HG02678 (cell line): Measurements from ENCODE around the gene CRABP1.

Experiments used
- ATAC-seq: cut with Tn5 transposase; IDR thresholded peaks from one replicate; pipeline ENCODE4 v1.9.1; 2021; ENCODE audit warnings: mild to moderate bottlenecking, moderate library complexity; ENCODE audit not compliant: unreplicated experiment

The CRABP1 gene

DNA sequence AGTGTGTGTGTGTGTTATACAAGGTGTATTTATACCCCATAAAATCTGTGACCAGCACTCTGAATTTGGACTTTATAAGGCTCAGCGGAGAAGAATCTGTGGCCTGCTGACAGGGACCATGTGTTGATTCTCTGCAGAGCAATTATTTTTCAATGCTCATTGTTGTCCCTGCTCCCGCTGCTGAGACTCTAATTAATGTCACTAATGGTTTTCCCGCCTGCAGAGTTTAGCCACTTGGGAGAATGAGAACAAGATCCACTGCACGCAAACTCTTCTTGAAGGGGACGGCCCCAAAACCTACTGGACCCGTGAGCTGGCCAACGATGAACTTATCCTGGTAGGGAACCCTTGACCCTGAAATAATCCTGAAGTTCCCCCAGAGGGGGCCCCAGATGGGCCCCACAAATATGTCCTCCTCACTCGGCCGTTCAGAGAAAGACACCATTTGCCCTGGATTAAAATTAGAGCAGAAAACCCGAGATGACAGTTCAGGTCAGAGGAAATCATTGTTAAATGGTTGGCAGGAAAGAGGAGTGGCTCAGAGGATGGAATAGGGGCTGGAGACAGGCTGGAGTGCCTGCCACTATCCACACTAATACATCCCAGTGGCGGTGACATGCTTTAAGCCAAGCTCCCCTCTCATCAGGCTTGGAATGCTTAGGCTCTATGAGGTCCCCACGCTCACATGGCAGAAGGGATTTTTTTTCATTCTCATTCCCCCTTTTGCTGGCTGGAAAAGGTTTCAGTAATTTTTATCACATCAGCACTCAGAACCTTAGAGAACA, 3.3 kb downstream of the CRABP1 start:
- ATAC-seq, result no peak

DNA sequence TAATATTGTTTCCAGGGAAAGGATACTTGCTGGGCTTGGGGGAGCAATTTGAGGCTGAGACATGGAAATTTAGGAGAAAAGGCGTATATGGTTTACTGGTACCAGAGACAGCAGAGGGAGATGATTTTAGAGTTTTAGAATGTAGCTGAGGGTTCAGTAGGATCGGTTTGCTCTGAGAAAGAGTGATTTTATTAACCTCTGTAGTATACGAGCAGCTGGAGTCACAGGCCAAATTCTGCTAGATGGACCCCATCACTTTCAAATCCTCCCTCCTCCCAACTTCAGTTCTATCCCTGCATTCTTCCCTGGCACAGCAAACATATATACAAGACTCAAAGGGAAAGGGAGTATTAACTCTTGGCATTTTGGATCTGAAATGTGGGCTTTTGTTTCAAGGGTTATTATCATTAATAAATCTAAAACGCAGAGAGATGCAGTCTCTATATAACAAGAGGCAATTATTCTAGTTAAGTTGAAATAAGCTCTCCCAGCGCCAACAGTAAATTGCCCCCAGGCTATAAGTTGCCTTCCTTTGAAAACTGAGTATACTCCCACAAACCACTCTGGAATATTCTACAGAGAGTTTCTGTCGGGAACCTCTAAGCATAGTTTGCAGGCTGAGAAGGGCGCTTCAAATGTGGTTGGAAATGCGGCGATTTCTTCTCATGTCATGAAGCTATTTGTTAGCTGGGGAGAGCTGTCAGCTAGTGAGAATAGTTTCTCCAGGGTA, 5.4 kb downstream of the CRABP1 start:
- ATAC-seq, result no peak

DNA sequence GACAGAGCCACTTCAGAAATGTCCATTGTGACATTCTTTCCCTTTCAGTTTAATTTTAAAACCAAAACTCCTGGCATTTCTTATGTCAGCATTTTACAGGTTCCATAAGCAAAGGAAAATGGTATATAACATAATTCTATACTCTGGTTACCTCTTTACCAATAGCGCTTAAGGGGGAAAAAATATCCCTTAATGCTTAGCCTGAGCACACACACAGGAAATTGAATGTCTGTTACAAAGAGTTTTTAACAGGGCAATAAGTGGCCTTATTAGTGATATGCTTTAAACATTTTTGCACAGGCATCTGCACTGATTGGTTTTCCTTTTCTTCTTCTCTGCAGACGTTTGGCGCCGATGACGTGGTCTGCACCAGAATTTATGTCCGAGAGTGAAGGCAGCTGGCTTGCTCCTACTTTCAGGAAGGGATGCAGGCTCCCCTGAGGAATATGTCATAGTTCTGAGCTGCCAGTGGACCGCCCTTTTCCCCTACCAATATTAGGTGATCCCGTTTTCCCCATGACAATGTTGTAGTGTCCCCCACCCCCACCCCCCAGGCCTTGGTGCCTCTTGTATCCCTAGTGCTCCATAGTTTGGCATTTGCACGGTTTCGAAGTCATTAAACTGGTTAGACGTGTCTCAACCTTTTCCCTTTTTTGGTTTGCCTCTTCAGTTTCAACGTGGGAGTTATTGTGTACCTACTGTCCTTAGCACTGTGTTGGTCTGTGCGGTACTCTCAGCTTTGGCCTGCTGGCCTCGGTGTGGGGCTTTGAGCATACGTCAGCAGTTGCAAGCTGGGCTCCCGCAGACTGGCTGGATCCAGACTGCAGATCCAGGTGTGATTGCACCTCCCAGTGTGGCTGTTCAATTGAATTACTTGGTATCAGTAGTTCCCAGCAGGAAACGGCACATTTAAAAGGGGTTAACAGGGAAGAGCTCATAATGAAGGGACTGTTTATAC, 7.7 kb downstream of the CRABP1 start:
- no peak for ATAC-seq

DNA sequence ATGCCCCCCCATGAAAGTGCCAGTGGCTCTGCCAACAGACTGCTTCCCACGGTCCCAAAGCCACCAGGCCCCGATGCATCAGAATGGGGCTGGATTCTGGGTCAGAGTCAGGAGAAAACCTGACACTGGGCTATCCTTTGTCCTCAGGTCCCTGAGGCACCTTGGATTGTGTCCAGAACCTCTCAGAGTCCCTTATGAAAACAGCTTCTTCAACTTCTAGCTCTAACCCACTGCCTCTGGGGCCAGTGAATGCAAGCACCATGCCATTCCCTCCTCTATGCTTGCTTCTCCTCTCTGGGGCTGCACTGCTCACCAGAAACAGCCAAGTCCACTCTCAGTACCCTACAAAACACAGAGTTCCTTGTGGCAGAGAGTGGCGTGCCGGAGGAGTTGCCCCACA, 9.9 kb downstream of the CRABP1 start:
- ATAC-seq, result no peak

DNA sequence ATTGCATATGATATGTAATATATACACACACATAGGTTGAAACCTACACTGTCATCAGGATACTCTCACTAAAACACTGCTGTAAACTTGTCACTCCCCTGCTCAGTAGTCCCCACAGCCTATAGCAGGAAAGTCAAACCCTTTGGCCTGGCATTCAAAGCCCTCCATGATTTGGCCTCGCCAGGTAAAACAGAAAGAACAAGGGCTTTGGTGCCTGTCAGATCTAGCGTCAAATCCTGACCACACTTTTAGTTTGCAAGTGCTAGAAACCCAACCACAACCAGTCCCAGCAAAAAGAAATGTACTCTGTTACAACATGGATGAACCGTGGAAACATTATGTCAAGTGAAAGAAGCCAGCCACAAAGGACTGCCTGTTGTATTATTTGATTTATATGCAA, 11.4 kb downstream of the CRABP1 start:
- no peak for ATAC-seq

DNA sequence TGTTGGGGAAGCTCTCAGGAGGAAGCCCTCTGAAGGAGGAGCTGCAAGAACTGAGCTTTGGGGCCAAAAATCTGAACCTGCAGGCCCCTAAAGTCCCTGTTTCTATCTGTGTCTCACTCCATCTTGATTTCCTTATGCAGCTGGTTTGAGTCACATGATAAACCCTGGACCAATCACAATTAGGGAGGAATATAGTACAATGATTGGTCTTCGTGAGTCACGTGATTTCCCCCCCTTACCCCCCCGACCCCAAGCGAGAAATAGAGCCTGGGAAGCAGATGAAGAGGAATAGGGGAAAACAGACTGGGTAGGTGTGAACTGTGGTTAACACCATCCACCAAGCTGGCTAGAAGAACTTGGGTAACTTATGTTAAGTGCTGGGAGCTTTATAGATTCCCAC, 12.9 kb downstream of the CRABP1 start:
- ATAC-seq, result no peak

DNA sequence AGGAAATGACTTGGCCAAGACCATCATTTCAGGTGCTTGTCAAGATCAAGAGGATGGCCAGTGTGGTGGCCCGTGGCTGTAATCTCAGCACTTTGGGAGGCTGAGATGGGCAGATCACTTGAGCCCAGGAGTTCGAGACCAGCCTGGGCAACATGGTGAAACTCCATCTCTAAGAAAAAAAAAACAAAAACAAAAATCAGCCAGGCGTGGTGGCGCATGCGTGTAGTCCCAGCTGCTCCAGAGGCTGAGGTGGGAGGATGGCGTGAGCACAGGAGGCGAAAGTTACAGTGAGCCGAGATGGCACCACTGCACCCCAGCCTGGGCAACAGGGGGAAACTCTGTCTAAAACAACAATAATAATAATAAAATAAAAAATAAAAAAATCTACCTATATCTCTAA, 15.0 kb downstream of the CRABP1 start:
- ATAC-seq, result no peak

DNA sequence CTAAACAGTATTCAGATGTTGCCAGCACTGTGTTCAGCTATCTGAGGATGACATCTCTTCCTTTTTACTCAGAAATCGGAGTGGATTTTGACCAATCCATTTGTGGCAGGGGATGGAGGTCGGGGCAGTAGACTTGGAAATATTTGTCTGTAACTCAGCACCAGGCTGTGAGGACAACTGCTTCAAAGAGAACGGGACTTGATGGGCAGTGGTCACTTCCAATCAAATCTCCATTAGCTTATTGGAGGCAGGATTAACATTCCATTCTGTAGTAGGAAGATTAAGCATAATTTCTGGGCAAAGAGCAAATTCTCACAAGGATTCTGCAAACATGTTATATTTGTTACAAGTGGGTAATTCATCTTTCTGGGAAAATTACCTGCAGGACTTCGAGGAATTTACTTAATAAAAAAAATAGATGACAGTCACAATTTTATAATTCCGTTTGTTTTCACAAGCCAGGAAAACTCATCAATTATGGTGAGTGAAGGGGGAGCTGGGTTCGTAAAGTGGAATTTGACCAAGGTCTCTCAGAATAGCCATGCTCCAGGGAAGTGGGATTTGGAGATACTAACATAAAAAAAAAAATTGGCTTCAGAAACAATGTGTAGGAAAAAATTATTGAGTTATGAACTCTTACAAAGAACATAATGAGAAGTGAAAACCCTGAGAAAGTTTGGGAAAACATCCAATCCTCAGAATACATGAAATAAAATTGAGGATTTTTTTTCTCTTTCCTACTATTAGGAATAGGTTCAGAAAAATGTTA, 18.1 kb downstream of the CRABP1 start:
- ATAC-seq, result no peak

DNA sequence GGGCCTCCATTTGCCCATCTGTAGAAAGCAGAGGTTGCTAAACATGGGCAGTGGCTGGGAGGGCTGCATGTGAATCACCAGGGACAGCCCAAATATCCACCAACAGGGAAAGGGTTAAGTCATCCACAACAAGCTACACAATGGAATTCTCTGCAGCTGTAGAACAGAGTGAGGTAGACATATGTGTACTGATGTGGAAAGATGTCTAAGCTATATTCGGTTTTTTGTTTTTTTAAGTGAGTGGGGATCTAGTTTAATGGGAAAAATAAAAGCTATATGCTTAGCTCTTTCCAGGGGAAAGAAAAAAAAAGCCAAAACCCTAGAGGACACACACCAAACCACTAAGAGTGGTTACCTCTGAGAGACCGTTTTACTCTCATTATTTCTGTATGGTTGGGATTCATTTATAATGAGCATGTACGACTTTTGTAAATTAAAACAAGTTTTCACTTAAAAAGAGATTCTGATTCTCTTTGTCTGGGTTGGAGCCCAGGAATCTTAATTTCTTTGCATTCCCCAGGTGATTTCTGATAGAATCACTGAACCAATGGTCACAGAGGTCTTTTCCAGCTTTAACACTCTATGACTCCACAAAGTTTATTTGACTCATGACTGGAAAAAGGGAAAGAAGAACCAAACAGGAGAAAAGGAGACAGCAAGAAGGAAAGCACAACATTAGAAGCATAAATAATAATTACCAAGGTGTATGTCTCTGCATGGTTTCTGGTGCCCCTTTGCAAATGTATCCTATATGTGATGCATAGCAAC, 19.1 kb downstream of the CRABP1 start:
- no peak for ATAC-seq

DNA sequence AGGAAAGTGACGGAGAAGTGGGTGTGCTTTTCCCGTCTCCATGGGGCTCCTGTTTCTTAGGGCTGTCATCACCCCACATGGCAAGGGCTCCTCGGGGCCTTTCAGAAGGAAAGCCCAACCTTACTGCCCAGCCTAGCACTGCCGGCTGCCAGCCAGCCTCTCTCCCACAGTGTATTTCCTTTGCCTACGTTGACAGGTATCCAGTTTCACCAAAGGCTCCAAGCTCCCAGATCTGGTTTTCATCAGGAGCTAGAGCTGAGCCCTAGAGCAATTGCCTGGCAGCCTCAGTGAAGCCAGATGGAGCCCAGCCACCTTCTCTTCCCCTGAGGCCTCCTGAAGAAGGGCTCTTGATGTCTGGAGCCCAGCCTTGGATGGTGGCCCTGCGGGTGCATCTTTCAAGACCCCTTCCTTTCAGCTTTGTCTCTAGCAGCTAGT, 20.2 kb downstream of the CRABP1 start:
- ATAC-seq, result no peak

DNA sequence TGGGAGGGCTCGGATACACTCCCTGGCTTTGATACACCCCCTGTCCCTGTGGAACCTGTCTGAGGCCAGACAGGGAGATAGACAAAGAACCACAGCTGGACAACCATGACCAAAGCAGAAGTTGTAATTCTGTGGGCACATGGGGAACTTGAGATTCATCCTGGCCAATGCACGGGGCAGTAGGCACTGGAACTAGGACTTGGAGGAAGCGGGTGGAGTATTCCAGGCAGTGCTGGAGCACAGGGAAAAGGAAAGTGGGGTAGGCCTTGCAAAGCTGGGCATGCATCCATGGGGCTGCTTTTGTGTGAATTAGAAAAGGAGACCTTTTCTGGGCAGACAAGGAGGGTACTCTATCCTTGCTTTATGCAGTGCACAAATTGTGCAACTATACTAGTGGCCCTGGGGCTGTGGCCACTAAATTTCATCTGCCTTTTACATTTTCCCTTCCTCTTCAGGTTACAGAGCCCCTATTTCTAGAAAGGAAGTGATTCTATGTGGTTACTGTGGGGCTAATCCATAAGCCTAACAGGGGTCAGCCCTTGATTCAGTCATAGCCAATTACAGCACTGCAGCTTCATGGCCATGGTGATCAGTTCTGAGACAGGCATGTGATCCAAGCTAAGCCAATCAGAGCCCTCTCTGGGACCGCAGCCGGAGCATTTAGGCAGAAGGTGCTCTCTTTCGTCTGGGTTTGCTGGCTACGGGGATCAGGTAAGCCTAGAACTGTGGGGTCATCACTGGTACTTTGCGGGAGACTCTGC, 21.0 kb downstream of the CRABP1 start:
- ATAC-seq, result no peak

DNA sequence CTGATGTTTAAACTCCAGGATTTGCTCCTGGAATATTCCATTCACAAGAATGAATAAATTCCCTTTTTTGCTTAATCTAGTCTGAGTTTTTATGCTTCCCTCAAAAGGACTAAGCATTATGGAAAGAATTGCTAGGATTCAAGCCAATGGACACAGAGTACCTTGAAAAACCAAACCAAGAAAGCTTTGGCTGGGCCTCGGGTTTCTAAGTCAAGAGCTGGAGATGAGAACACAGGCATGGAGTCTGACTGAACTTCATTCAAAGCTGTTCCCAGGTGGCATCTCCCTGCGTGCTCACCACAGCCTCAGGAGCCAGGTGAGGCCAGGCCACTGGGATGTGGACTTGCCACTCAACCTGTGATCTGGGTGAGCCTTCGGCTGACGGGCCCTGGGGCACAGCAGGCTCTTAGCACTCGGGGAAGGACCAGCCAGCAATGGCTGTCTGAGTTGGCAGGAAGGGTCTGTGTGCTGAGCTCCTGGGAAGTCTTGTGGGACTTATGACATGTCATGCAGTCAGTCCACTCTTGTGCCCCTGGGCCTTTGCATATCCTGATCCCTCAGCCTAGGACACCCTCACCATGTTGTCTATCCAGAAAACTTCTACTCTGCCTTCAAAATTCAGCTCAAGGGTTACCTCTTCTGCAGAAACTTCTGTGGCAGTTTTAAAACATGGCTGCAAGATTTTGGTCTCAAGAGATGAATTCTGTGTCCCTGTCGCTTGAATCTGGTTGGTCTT, 21.8 kb downstream of the CRABP1 start:
- ATAC-seq, result no peak

DNA sequence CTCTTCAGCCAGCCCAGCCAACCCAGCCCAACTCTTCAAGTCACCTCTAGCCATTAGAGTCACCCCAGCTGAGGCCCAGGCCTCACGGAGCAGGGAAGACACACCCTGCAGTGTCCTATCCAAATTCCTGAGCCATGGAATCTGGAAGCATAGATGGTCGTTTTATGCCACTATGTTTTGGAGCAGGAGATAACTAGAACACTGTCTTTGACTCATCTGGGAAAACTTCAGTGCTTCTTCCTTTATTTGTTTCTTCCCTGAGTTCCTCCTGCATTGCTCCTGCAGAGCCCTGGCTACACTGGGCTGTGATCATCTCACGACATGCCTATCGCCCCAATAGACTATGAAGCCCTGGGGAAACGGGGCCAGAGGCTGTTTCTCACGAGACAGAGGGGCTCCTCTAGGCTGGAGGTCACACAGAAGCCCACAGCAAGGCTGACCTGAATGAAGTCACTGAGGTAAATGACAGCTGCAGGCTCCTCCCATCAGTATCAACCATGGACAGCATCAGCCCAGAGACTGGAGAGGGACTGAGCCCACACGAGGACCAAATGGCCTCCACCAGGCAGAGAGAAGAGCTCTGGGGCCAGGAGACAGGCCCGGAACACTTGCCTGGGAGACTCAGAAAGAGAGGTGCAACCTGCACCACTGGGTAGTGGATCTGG, 22.7 kb downstream of the CRABP1 start:
- no peak for ATAC-seq

DNA sequence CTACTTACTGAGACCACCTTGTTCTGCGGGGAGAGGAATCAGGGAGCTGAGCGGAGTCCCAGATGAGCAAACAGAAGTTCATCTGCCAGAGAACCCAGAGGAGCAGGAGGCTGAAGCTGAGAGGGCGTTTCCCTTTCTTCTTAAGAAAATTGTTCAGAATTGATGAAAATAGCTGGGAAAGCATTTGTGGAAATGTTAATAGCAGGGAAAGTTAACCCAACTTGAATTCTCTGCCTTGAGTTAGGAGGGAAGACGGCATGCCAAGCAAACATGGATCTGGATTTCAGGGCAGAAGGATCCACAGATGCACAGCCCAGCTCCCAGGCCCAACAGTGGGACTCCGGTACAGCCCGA, 23.2 kb downstream of the CRABP1 start:
- ATAC-seq, result no peak

DNA sequence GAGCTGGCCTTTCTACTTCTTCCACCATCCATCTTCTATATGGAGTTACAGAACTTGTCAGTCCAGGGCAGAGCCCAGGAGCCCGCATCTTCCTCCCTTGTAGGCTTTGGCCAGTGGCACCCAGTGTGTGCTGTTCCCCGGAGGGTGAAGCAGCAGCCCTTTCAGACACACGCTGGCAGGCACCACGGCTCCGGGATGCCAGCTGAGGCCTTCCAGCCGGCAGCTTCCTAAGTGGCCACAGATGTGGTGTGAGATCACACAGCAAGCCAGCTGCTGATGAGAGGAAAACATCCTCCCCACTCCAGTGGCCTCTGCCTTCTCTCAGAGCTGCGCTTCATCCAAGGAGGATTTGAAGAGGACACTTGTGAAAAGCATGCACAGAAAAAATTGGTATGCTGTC, 24.1 kb downstream of the CRABP1 start:
- no peak for ATAC-seq

DNA sequence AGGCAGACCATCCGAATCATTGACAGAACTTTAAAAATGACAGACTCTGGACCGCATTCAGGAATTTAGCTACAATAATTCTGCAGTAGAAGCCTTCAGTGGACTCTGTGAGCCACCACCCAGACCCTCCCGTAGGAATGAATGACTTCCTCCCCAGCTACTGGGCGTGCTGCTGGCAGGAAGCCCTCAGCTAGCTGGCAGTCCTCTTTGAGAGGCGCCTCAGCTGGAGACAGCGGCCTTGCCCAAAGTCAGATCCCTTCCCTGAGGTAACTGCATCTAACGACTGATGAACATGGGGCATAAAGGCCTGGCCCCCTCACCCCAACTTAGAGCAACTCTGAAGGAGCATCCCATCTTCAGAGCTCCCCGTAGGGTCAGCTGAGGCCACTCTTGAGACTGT, 25.8 kb downstream of the CRABP1 start:
- no peak for ATAC-seq

DNA sequence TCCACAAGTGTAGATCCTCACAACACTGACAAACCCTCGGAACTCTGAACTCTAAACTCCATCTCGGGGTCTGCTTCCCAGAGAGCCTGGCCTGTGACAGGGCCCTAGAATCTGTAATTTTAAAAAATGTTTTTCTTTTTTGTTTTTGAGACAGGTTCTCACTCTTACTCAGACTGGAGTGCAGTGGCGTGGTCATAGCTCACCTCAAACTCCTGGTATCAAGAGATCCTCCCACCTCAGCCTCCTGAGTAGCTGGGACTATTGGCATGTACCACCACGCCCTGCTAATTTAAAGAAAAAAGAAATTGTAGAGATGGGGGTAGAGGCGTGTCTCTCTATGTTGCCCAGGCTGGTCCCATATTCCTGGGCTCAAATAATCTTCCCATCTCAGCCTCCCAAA, 26.2 kb downstream of the CRABP1 start:
- ATAC-seq, result no peak

DNA sequence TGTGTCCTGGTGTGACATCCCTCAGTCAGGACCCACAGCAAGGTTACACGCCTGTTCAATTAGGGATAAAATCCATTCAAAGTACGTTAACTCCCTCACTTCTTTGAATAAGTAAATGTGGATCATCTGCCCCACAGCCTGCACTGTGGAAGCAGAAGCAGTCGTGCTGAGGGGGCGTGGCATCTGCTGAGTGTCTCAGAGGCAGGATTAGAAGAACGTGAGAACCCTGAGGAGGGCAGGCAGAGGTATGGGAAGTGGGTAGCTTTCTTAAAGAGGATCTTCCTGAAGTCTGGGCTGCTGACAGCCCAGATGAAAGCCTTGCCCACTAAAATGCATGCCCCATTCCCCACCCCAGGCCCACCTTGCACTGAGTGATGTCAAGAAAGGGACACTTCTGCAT, 28.5 kb downstream of the CRABP1 start:
- ATAC-seq, result no peak
